ENCODE results near the gene TSPAN18.

DNA sequence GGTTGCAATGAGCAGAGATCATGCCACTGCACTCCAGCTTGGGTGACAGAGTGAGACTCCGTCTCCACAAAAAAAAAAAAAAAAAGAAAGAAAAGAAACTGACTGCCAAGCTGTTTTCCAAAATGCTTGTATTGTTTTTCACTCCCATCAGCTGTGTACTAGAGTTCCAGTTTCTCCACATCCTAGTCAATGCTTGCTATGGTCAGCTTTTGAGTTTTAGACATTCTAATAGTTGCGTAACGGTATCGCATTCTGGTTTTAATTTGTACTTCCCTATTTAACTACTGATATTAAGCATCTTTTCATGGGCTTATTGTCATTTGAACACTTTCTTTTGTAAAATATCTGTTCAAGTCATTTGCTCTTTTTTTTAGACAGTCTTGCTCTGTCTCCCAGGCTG lies 55.7 kb downstream of the TSPAN18 start:
- TF ChIP-seq POLR2AphosphoS5 (IDR thresholded peaks at IDR 0.05) (no peak), EP300 (IDR thresholded peaks at IDR 0.05) (no peak), POLR2A (IDR thresholded peaks at IDR 0.05) (no peak)
- TF ChIP-seq, protein P1, sequence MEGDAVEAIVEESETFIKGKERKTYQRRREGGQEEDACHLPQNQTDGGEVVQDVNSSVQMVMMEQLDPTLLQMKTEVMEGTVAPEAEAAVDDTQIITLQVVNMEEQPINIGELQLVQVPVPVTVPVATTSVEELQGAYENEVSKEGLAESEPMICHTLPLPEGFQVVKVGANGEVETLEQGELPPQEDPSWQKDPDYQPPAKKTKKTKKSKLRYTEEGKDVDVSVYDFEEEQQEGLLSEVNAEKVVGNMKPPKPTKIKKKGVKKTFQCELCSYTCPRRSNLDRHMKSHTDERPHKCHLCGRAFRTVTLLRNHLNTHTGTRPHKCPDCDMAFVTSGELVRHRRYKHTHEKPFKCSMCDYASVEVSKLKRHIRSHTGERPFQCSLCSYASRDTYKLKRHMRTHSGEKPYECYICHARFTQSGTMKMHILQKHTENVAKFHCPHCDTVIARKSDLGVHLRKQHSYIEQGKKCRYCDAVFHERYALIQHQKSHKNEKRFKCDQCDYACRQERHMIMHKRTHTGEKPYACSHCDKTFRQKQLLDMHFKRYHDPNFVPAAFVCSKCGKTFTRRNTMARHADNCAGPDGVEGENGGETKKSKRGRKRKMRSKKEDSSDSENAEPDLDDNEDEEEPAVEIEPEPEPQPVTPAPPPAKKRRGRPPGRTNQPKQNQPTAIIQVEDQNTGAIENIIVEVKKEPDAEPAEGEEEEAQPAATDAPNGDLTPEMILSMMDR (IDR thresholded peaks at IDR 0.05): no peak

Measured in stomach (tissue), 4 donors.